ENCODE results near the gene SBNO1.
A peak's percentile ranks its signal among the peaks of the same experiment; 100 is the strongest.

The SBNO1 gene

GRCh38 chr12:123273166-123273565, 91.5 kb downstream of the SBNO1 start:
- TF ChIP-seq POLR2AphosphoS5 (IDR thresholded peaks at IDR 0.05; ENCODE audit: low read depth, low read length) (no peak), SIN3A (IDR thresholded peaks at IDR 0.05; ENCODE audit: borderline replicate concordance, insufficient read depth, low read length) (no peak), FOXP2 (optimal IDR thresholded peaks at IDR 0.05; ENCODE audit: borderline replicate concordance, extremely low read depth, extremely low read length, insufficient read depth) (no peak), TAF1 (IDR thresholded peaks at IDR 0.05; ENCODE audit: borderline replicate concordance, insufficient read depth, low read length) (no peak), REST (IDR thresholded peaks at IDR 0.05; ENCODE audit: insufficient read depth in 1 of 2, low read depth in 2 of 2, low read length in 2 of 2) (no peak)

GRCh38 chr12:123271001-123271668, 93.5 kb downstream of the SBNO1 start:
- no peak for TF ChIP-seq SIN3A (IDR thresholded peaks at IDR 0.05; ENCODE audit: borderline replicate concordance, insufficient read depth, low read length)
- peak; percentile 5 for TF ChIP-seq FOXP2 (optimal IDR thresholded peaks at IDR 0.05; ENCODE audit: borderline replicate concordance, extremely low read depth, extremely low read length, insufficient read depth)
- TF ChIP-seq REST (IDR thresholded peaks at IDR 0.05; ENCODE audit: insufficient read depth in 1 of 2, low read depth in 2 of 2, low read length in 2 of 2): no peak
- no peak for TF ChIP-seq POLR2AphosphoS5 (IDR thresholded peaks at IDR 0.05; ENCODE audit: low read depth, low read length)

- TF ChIP-seq REST (IDR thresholded peaks at IDR 0.05; ENCODE audit: insufficient read depth in 1 of 2, low read depth in 2 of 2, low read length in 2 of 2) (no peak), SIN3A (IDR thresholded peaks at IDR 0.05; ENCODE audit: borderline replicate concordance, insufficient read depth, low read length) (no peak), POLR2AphosphoS5 (IDR thresholded peaks at IDR 0.05; ENCODE audit: low read depth, low read length) (no peak), TAF1 (IDR thresholded peaks at IDR 0.05; ENCODE audit: borderline replicate concordance, insufficient read depth, low read length) (no peak), FOXP2 (optimal IDR thresholded peaks at IDR 0.05; ENCODE audit: borderline replicate concordance, extremely low read depth, extremely low read length, insufficient read depth) (no peak)
Observed at GRCh38 chr12:123270214-123271000, 94.2 kb downstream of the SBNO1 start.

GRCh38 chr12:123269896-123270213, 94.8 kb downstream of the SBNO1 start:
- TF ChIP-seq TAF1 (IDR thresholded peaks at IDR 0.05; ENCODE audit: borderline replicate concordance, insufficient read depth, low read length) (no peak), FOXP2 (optimal IDR thresholded peaks at IDR 0.05; ENCODE audit: borderline replicate concordance, extremely low read depth, extremely low read length, insufficient read depth) (no peak), POLR2AphosphoS5 (IDR thresholded peaks at IDR 0.05; ENCODE audit: low read depth, low read length) (no peak), SIN3A (IDR thresholded peaks at IDR 0.05; ENCODE audit: borderline replicate concordance, insufficient read depth, low read length) (no peak), REST (IDR thresholded peaks at IDR 0.05; ENCODE audit: insufficient read depth in 1 of 2, low read depth in 2 of 2, low read length in 2 of 2) (no peak)
